ENCODE data around the gene RAPGEF6. TPM values are rescaled to one million over a fixed set of nuclear protein-coding genes. Genes with fewer than 3 reads are reported as not detected.

The RAPGEF6 gene
- total RNA-seq, 2 donors from 2014 or later: 19.2 to 24.0 TPM

GRCh38 chr5:131541762-131542161, 93.3 kb downstream of the RAPGEF6 start:
- H3K9me3 ChIP-seq (ENCODE audit: control insufficient read depth, low read length): no peaks in the 10 kb centered on the region
- TF ChIP-seq CTCF (conservative IDR thresholded peaks at IDR 0.05): no peak
- H3K27ac Mint-ChIP-seq: no peak overlapping the region
- no peak overlapping the region for H3K27ac ChIP-seq (ENCODE audit: low read depth, low read length)
- no peak overlapping the region for H3K4me3 Mint-ChIP-seq
- no peaks in the 10 kb centered on the region for H3K27me3 ChIP-seq (ENCODE audit: control insufficient read depth, insufficient read depth, low read length, poor library complexity, severe bottlenecking)
- H3K4me1 Mint-ChIP-seq: no peaks in the 10 kb centered on the region
- H3K4me1 ChIP-seq (ENCODE audit: control insufficient read depth, insufficient read depth, low read length): no peaks in the 10 kb centered on the region
- H3K4me3 ChIP-seq (ENCODE audit: low read length): no peak overlapping the region
- 80 to 91% methylated on average over 1 of the region's 1 CpG for WGBS, 2 experiments (ENCODE audit: insufficient coverage in 1 of 2, insufficient read length in 1 of 2)
- DNase-seq: no peak
- peaks cover 8% of the 10 kb centered on the region for H3K36me3 Mint-ChIP-seq (ENCODE audit: low read depth)
- H3K27me3 Mint-ChIP-seq (ENCODE audit: insufficient read depth): no peaks in the 10 kb centered on the region
- no peak overlapping the region for H3K9ac ChIP-seq (ENCODE audit: extremely low read depth, low read length, poor library complexity, severe bottlenecking)
- no peaks in the 10 kb centered on the region for H3K9me3 Mint-ChIP-seq
- peaks cover 17% of the 10 kb centered on the region for H3K36me3 ChIP-seq (ENCODE audit: control insufficient read depth, insufficient read depth, low read length)

- DNase-seq: no peak
Observed at GRCh38 chr5:131541071-131541470, 94.0 kb downstream of the RAPGEF6 start.

GRCh38 chr5:131539251-131539650, 95.8 kb downstream of the RAPGEF6 start:
- DNase-seq: no peak
- Histone ChIP-seq H3K36me3 (ENCODE audit: control insufficient read depth, insufficient read depth, low read length) (peaks cover 10% of the 10 kb centered on the region), H3K9ac (ENCODE audit: extremely low read depth, low read length, poor library complexity, severe bottlenecking) (no peak overlapping the region), H3K4me3 (ENCODE audit: low read length) (no peak overlapping the region), H3K27ac (ENCODE audit: low read depth, low read length) (no peak overlapping the region), H3K9me3 (ENCODE audit: control insufficient read depth, low read length) (no peaks in the 10 kb centered on the region), H3K27me3 (ENCODE audit: control insufficient read depth, insufficient read depth, low read length, poor library complexity, severe bottlenecking) (no peaks in the 10 kb centered on the region), H3K4me1 (ENCODE audit: control insufficient read depth, insufficient read depth, low read length) (no peaks in the 10 kb centered on the region)
- peaks cover 4% of the 10 kb centered on the region for H3K36me3 Mint-ChIP-seq (ENCODE audit: low read depth)
- H3K4me3 Mint-ChIP-seq: no peak overlapping the region
- no peak overlapping the region for H3K27ac Mint-ChIP-seq
- no peaks in the 10 kb centered on the region for H3K4me1 Mint-ChIP-seq
- 85% methylated on average over 1 of the region's 1 CpG; no CpG with 5 or more reads in 1 of the 2 experiments for WGBS, 2 experiments (ENCODE audit: insufficient coverage in 1 of 2, insufficient read length in 1 of 2)
- no peak for TF ChIP-seq CTCF (conservative IDR thresholded peaks at IDR 0.05)
- no peaks in the 10 kb centered on the region for H3K27me3 Mint-ChIP-seq (ENCODE audit: insufficient read depth)
- H3K9me3 Mint-ChIP-seq: no peaks in the 10 kb centered on the region

More at GRCh38 chr5:131541071-131541470, 94.0 kb downstream of the RAPGEF6 start:
- no peaks in the 10 kb centered on the region for H3K9me3 Mint-ChIP-seq
- Histone ChIP-seq H3K4me1 (ENCODE audit: control insufficient read depth, insufficient read depth, low read length) (no peaks in the 10 kb centered on the region), H3K9ac (ENCODE audit: extremely low read depth, low read length, poor library complexity, severe bottlenecking) (no peak overlapping the region), H3K4me3 (ENCODE audit: low read length) (no peak overlapping the region), H3K27me3 (ENCODE audit: control insufficient read depth, insufficient read depth, low read length, poor library complexity, severe bottlenecking) (no peaks in the 10 kb centered on the region), H3K9me3 (ENCODE audit: control insufficient read depth, low read length) (no peaks in the 10 kb centered on the region), H3K36me3 (ENCODE audit: control insufficient read depth, insufficient read depth, low read length) (peaks cover 15% of the 10 kb centered on the region), H3K27ac (ENCODE audit: low read depth, low read length) (no peak overlapping the region)
- no peaks in the 10 kb centered on the region for H3K4me1 Mint-ChIP-seq
- peaks cover 8% of the 10 kb centered on the region for H3K36me3 Mint-ChIP-seq (ENCODE audit: low read depth)
- no peak for TF ChIP-seq CTCF (conservative IDR thresholded peaks at IDR 0.05)
- H3K4me3 Mint-ChIP-seq: no peak overlapping the region
- no peaks in the 10 kb centered on the region for H3K27me3 Mint-ChIP-seq (ENCODE audit: insufficient read depth)
- no peak overlapping the region for H3K27ac Mint-ChIP-seq

Measured in endodermal cell (in vitro differentiated cells).